Stomach (tissue), 4 donors: ENCODE data around the gene LILRA1.

ENCODE experiments used
- POLR2A ChIP-seq, 4 donors: fragments of 450-650 bp; IDR thresholded peaks; one replicate each; pipeline ENCODE4 v1.6.1; 2016; ENCODE audit warnings: antibody characterized with exemption in 4 of 4, control low read depth in 2 of 4, mild to moderate bottlenecking in 1 of 4, moderate library complexity in 1 of 4
- TF ChIP-seq, protein P1 (sequence below), 7 experiments: fragments of 450-650 bp in 4 of 7; fragments of 200-600 bp in 3 of 7; sonication (generic) in 3 of 7; IDR thresholded peaks; one replicate each; pipeline ENCODE4 v1.5.1; 2016 to 2019; ENCODE audit warnings: antibody characterized with exemption in 7 of 7, control low read depth in 2 of 7, mild to moderate bottlenecking in 1 of 7

DNA sequence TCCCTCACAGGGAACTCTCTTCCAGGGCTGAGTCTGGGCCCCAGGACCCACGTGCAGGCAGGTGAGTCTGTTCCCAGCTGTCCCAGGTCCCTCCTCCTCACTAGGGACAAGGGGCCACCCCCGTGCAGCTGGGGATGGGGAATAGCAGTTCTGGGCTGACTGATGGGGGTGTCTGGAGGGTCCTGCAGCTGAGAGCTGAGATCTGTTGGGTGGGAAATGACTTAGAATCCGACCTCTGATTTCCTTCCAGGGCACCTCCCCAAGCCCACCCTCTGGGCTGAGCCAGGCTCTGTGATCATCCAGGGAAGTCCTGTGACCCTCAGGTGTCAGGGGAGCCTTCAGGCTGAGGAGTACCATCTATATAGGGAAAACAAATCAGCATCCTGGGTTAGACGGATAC, 19.4 kb upstream of the LILRA1 start:
- TF ChIP-seq, protein P1, sequence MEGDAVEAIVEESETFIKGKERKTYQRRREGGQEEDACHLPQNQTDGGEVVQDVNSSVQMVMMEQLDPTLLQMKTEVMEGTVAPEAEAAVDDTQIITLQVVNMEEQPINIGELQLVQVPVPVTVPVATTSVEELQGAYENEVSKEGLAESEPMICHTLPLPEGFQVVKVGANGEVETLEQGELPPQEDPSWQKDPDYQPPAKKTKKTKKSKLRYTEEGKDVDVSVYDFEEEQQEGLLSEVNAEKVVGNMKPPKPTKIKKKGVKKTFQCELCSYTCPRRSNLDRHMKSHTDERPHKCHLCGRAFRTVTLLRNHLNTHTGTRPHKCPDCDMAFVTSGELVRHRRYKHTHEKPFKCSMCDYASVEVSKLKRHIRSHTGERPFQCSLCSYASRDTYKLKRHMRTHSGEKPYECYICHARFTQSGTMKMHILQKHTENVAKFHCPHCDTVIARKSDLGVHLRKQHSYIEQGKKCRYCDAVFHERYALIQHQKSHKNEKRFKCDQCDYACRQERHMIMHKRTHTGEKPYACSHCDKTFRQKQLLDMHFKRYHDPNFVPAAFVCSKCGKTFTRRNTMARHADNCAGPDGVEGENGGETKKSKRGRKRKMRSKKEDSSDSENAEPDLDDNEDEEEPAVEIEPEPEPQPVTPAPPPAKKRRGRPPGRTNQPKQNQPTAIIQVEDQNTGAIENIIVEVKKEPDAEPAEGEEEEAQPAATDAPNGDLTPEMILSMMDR (IDR thresholded peaks at IDR 0.05) = no peak
- no peak for TF ChIP-seq POLR2A (IDR thresholded peaks at IDR 0.05)
